ENCODE results near the gene ZNF22. TPM values are rescaled to one million over a fixed set of nuclear protein-coding genes. Genes with fewer than 3 reads are reported as not detected.

ZNF22 gene
- total RNA-seq, 5 donors from 2014 or later (not counting 1 experiment from before 2014, with no cell fraction given): 18.4 to 27.5 (median 21.1) TPM

GRCh38 chr10:44956226-44956625, 44.5 kb upstream of the ZNF22 start:
- Mint-ChIP-seq H3K4me1 (peaks cover 29 to 35% (median 35%) of the 10 kb centered on the region in 3 donors), H3K36me3 (peaks cover 20% of the 10 kb centered on the region), H3K9me3 (peaks cover 0 to 3% (median 2%) of the 10 kb centered on the region in 3 donors), H3K27ac (no peak overlapping the region), H3K27me3 (no peaks in the 10 kb centered on the region), H3K4me3 (no peak overlapping the region)
- Histone ChIP-seq H3K27ac (ENCODE audit: low read length) (no peak overlapping the region), H3K4me1 (ENCODE audit: control insufficient read depth in 1 of 2, extremely low read depth in 1 of 2, insufficient read depth in 2 of 2, low read length in 2 of 2) (peaks cover 5 to 24% of the 10 kb centered on the region in 2 experiments), H3K36me3 (ENCODE audit: control insufficient read depth in 2 of 2, extremely low read depth in 1 of 2, insufficient read depth in 1 of 2, low read length in 1 of 2) (peaks cover 0 to 5% of the 10 kb centered on the region in 2 donors), H3K27me3 (replicated peaks in 1 of 2; ENCODE audit: control insufficient read depth in 2 of 2, extremely low read depth in 1 of 2, insufficient read depth in 2 of 2, low read length in 1 of 2) (no peaks in the 10 kb centered on the region), H3K9me3 (no peaks in the 10 kb centered on the region), H3K4me3 (ENCODE audit: control insufficient read depth in 1 of 2, extremely low read depth in 1 of 2, low read length in 1 of 2) (no peak overlapping the region)
- DNase-seq (no peak), ATAC-seq (replicated peaks in 1 of 4) (no peak)
- ChIA-PET CTCF (no interaction called here), POLR2A (no interaction called here)
- WGBS (ENCODE audit: insufficient coverage): 97% methylated on average over 4 of the region's 4 CpGs

- Histone ChIP-seq H3K27ac (ENCODE audit: low read length) (no peak overlapping the region), H3K4me1 (ENCODE audit: control insufficient read depth in 1 of 2, extremely low read depth in 1 of 2, insufficient read depth in 2 of 2, low read length in 2 of 2) (peaks cover 5 to 24% of the 10 kb centered on the region in 2 experiments), H3K9me3 (no peaks in the 10 kb centered on the region), H3K36me3 (ENCODE audit: control insufficient read depth in 2 of 2, extremely low read depth in 1 of 2, insufficient read depth in 1 of 2, low read length in 1 of 2) (peaks cover 0 to 5% of the 10 kb centered on the region in 2 donors), H3K27me3 (replicated peaks in 1 of 2; ENCODE audit: control insufficient read depth in 2 of 2, extremely low read depth in 1 of 2, insufficient read depth in 2 of 2, low read length in 1 of 2) (no peaks in the 10 kb centered on the region), H3K4me3 (ENCODE audit: control insufficient read depth in 1 of 2, extremely low read depth in 1 of 2, low read length in 1 of 2) (no peak overlapping the region)
- POLR2A ChIA-PET: no interaction called here
- peak overlapping the region in 1 of 2 donors; percentile 66 for H3K27ac Mint-ChIP-seq
- DNase-seq (peak in 1 of 35 experiments; percentile 8), ATAC-seq (replicated peaks in 1 of 4) (no peak)
- H3K4me1 Mint-ChIP-seq: peaks cover 29 to 36% (median 35%) of the 10 kb centered on the region in 3 donors
- H3K9me3 Mint-ChIP-seq: peaks cover 0 to 3% (median 2%) of the 10 kb centered on the region in 3 donors
- 92% methylated on average over 2 of the region's 4 CpGs for WGBS (ENCODE audit: insufficient coverage)
- H3K4me3 Mint-ChIP-seq: peak overlapping the region in 1 of 3 donors; percentile 3
- no peaks in the 10 kb centered on the region for H3K27me3 Mint-ChIP-seq
- H3K36me3 Mint-ChIP-seq: peaks cover 19% of the 10 kb centered on the region
- CTCF ChIA-PET: interaction anchor here in 1 of 2 donors (0.6 to 0.7 kb wide), 2 partner anchors 21 to 49 kb away, joined by 4 to 19 read pairs; no protein-coding TSS in a partner anchor
Observed at GRCh38 chr10:44956717-44957706, 43.7 kb upstream of the ZNF22 start.

GRCh38 chr10:44958196-44958897, 42.4 kb upstream of the ZNF22 start:
- ChIA-PET POLR2A (no interaction called here), CTCF (interaction anchor here (0.7 to 1.5 kb wide), 2 partner anchors 19 to 26 kb away, joined by 3 to 19 read pairs; no protein-coding TSS in a partner anchor)
- no peaks in the 10 kb centered on the region for H3K9me3 ChIP-seq
- no CpG with 5 or more reads among the region's 5 CpGs for WGBS (ENCODE audit: insufficient coverage)
- H3K27ac ChIP-seq (ENCODE audit: low read length): no peak overlapping the region
- ATAC-seq (replicated peaks in 1 of 4) (no peak), DNase-seq (peak in 1 of 35 experiments; percentile 12)
- Mint-ChIP-seq H3K4me1 (peaks cover 29 to 36% (median 35%) of the 10 kb centered on the region in 3 donors), H3K27ac (peak overlapping the region; percentile 7 to 80), H3K36me3 (peaks cover 19% of the 10 kb centered on the region), H3K4me3 (peak overlapping the region; percentile 82 to 85 (median 83)), H3K27me3 (peaks cover 0 to 4% of the 10 kb centered on the region in 2 donors), H3K9me3 (peaks cover 0 to 3% (median 2%) of the 10 kb centered on the region in 3 donors)
- peak overlapping the region; percentile 74 to 82 for H3K4me3 ChIP-seq (ENCODE audit: control insufficient read depth in 1 of 2, extremely low read depth in 1 of 2, low read length in 1 of 2)
- peaks cover 0 to 5% of the 10 kb centered on the region in 2 donors for H3K36me3 ChIP-seq (ENCODE audit: control insufficient read depth in 2 of 2, extremely low read depth in 1 of 2, insufficient read depth in 1 of 2, low read length in 1 of 2)
- H3K4me1 ChIP-seq (ENCODE audit: control insufficient read depth in 1 of 2, extremely low read depth in 1 of 2, insufficient read depth in 2 of 2, low read length in 2 of 2): peaks cover 5 to 24% of the 10 kb centered on the region in 2 experiments
- H3K27me3 ChIP-seq (replicated peaks in 1 of 2; ENCODE audit: control insufficient read depth in 2 of 2, extremely low read depth in 1 of 2, insufficient read depth in 2 of 2, low read length in 1 of 2): peaks cover 0 to 3% of the 10 kb centered on the region in 2 experiments

GRCh38 chr10:44958898-44959246, 41.9 kb upstream of the ZNF22 start:
- no peaks in the 10 kb centered on the region for H3K9me3 ChIP-seq
- Mint-ChIP-seq H3K36me3 (peaks cover 17% of the 10 kb centered on the region), H3K4me3 (peak overlapping the region; percentile 82 to 85 (median 83)), H3K27me3 (peaks cover 0 to 4% of the 10 kb centered on the region in 2 donors), H3K9me3 (peaks cover 0 to 3% (median 2%) of the 10 kb centered on the region in 3 donors), H3K4me1 (peaks cover 29 to 36% (median 35%) of the 10 kb centered on the region in 3 donors), H3K27ac (peak overlapping the region; percentile 36 to 80)
- peak overlapping the region; percentile 18 for H3K27ac ChIP-seq (ENCODE audit: low read length)
- 0% methylated on average over 1 of the region's 6 CpGs for WGBS (ENCODE audit: insufficient coverage)
- peaks cover 0 to 3% of the 10 kb centered on the region in 2 experiments for H3K27me3 ChIP-seq (replicated peaks in 1 of 2; ENCODE audit: control insufficient read depth in 2 of 2, extremely low read depth in 1 of 2, insufficient read depth in 2 of 2, low read length in 1 of 2)
- no peak for DNase-seq
- peaks cover 0 to 5% of the 10 kb centered on the region in 2 donors for H3K36me3 ChIP-seq (ENCODE audit: control insufficient read depth in 2 of 2, extremely low read depth in 1 of 2, insufficient read depth in 1 of 2, low read length in 1 of 2)
- ATAC-seq (replicated peaks in 1 of 4): no peak
- peak overlapping the region; percentile 74 to 82 for H3K4me3 ChIP-seq (ENCODE audit: control insufficient read depth in 1 of 2, extremely low read depth in 1 of 2, low read length in 1 of 2)
- H3K4me1 ChIP-seq (ENCODE audit: control insufficient read depth in 1 of 2, extremely low read depth in 1 of 2, insufficient read depth in 2 of 2, low read length in 2 of 2): peaks cover 5 to 24% of the 10 kb centered on the region in 2 experiments
- ChIA-PET POLR2A (interaction anchor here in 1 of 2 donors (1.2 kb wide), 1 partner anchor 43 kb away, joined by 3 read pairs; no protein-coding TSS in a partner anchor), CTCF (interaction anchor here (0.6 to 1.5 kb wide), 2 partner anchors 26 to 37 kb away, joined by 3 read pairs; no protein-coding TSS in a partner anchor)

GRCh38 chr10:44959247-44960087, 41.3 kb upstream of the ZNF22 start, which contains the start of gene RASSF4:
Gene RASSF4, plus strand, starts transcription at chr10:44959802. Its CDS starts 10,401 bp downstream, at chr10:44970203.
- POLR2A ChIA-PET: interaction anchor here in 1 of 2 donors (1.2 kb wide), 1 partner anchor 42 kb away, joined by 3 read pairs; no protein-coding TSS in a partner anchor
- peak within 1 kb of the TSS; percentile 18 for H3K27ac ChIP-seq (ENCODE audit: low read length)
- CTCF ChIA-PET: interaction anchor here (0.6 to 1.5 kb wide), 2 partner anchors 27 to 36 kb away, joined by 3 read pairs; no protein-coding TSS in a partner anchor
- H3K27me3 ChIP-seq (replicated peaks in 1 of 2; ENCODE audit: control insufficient read depth in 2 of 2, extremely low read depth in 1 of 2, insufficient read depth in 2 of 2, low read length in 1 of 2): peaks cover 0 to 3% of the 10 kb centered on the region in 2 experiments
- Mint-ChIP-seq H3K27ac (peak within 1 kb of the TSS; percentile 36 to 80), H3K4me1 (peaks cover 29 to 35% (median 34%) of the 10 kb centered on the region in 3 donors), H3K4me3 (peak within 1 kb of the TSS; percentile 82 to 85 (median 83)), H3K9me3 (peaks cover 0 to 3% (median 2%) of the 10 kb centered on the region in 3 donors), H3K36me3 (peaks cover 12% of the 10 kb centered on the region), H3K27me3 (peaks cover 0 to 4% of the 10 kb centered on the region in 2 donors)
- ATAC-seq (replicated peaks in 1 of 4) (peak; percentile 100), DNase-seq (peak; percentile 78 to 95 (median 86))
- H3K36me3 ChIP-seq (ENCODE audit: control insufficient read depth in 2 of 2, extremely low read depth in 1 of 2, insufficient read depth in 1 of 2, low read length in 1 of 2): peaks cover 0 to 5% of the 10 kb centered on the region in 2 donors
- WGBS (ENCODE audit: insufficient coverage): 2% methylated on average over 62 of the region's 74 CpGs
- H3K4me3 ChIP-seq (ENCODE audit: control insufficient read depth in 1 of 2, extremely low read depth in 1 of 2, low read length in 1 of 2): peak within 1 kb of the TSS; percentile 74 to 82
- H3K9me3 ChIP-seq: no peaks in the 10 kb centered on the region
- peaks cover 5 to 24% of the 10 kb centered on the region in 2 experiments for H3K4me1 ChIP-seq (ENCODE audit: control insufficient read depth in 1 of 2, extremely low read depth in 1 of 2, insufficient read depth in 2 of 2, low read length in 2 of 2)

Data from T-cell (primary cell).